Adipocyte (in vitro differentiated cells): ENCODE results near the gene FES.

Source experiments
- DNase-seq: peaks from one replicate; pipeline ENCODE4 v3.0.0-alpha.2; 2015; ENCODE audit warnings: low read depth
- H3K27me3 ChIP-seq: replicated peaks from 2 replicates; pipeline ENCODE4 v1.7.0; 2013; ENCODE audit warnings: mild to moderate bottlenecking, low read length, moderate library complexity; ENCODE audit not compliant: control insufficient read depth, insufficient read depth
- H3K36me3 ChIP-seq: 2 replicates; pipeline ENCODE4 v1.7.0; 2013; ENCODE audit warnings: low read length, mild to moderate bottlenecking, moderate library complexity; ENCODE audit not compliant: control insufficient read depth, insufficient read depth, severe bottlenecking
- H3K4me1 ChIP-seq: 2 replicates; pipeline ENCODE4 v1.7.0; 2013; ENCODE audit warnings: mild to moderate bottlenecking, low read length, moderate library complexity; ENCODE audit not compliant: control insufficient read depth, insufficient read depth
- H3K4me3 ChIP-seq: 2 replicates; pipeline ENCODE4 v1.7.0; 2013; ENCODE audit warnings: mild to moderate bottlenecking, low read length, moderate library complexity
- H3K9ac ChIP-seq: 2 replicates; pipeline ENCODE4 v1.7.0; 2013; ENCODE audit warnings: mild to moderate bottlenecking, low read length, moderate library complexity
- H3K9me3 ChIP-seq: 2 replicates; pipeline ENCODE4 v1.7.0; 2013; ENCODE audit warnings: mild to moderate bottlenecking, low read length, moderate library complexity; ENCODE audit not compliant: control insufficient read depth

Gene FES

GRCh38 chr15:90885432-90886290 lies 1.4 kb downstream of the FES start:
- no peaks in the 10 kb centered on the region for H3K9me3 ChIP-seq
- peak; percentile 83 for DNase-seq
- H3K36me3 ChIP-seq = peaks cover 22% of the 10 kb centered on the region
- no peaks in the 10 kb centered on the region for H3K27me3 ChIP-seq
- H3K4me1 ChIP-seq = peaks cover 30% of the 10 kb centered on the region
- no peak overlapping the region for H3K4me3 ChIP-seq
- H3K9ac ChIP-seq = peak overlapping the region; percentile 90

- H3K4me1 ChIP-seq = peaks cover 30% of the 10 kb centered on the region
- no peak for DNase-seq
- H3K27me3 ChIP-seq = no peaks in the 10 kb centered on the region
- peak overlapping the region; percentile 90 for H3K9ac ChIP-seq
- no peaks in the 10 kb centered on the region for H3K9me3 ChIP-seq
- no peak overlapping the region for H3K4me3 ChIP-seq
- H3K36me3 ChIP-seq = peaks cover 16% of the 10 kb centered on the region
Measured at GRCh38 chr15:90886291-90886614, 1.9 kb downstream of the FES start.

- peaks cover 30% of the 10 kb centered on the region for H3K4me1 ChIP-seq
- no peaks in the 10 kb centered on the region for H3K9me3 ChIP-seq
- H3K9ac ChIP-seq = no peak overlapping the region
- peaks cover 14% of the 10 kb centered on the region for H3K36me3 ChIP-seq
- H3K27me3 ChIP-seq = no peaks in the 10 kb centered on the region
- DNase-seq = no peak
- H3K4me3 ChIP-seq = no peak overlapping the region
Measured at GRCh38 chr15:90887037-90887481, 2.8 kb downstream of the FES start.

GRCh38 chr15:90889313-90889730 lies 5.0 kb downstream of the FES start:
- Histone ChIP-seq H3K27me3 (no peaks in the 10 kb centered on the region), H3K36me3 (peaks cover 28% of the 10 kb centered on the region), H3K9me3 (no peaks in the 10 kb centered on the region), H3K4me1 (peaks cover 19% of the 10 kb centered on the region), H3K9ac (no peak overlapping the region), H3K4me3 (no peak overlapping the region)
- no peak for DNase-seq

- no peak overlapping the region for H3K9ac ChIP-seq
- H3K4me1 ChIP-seq = peaks cover 15% of the 10 kb centered on the region
- peaks cover 28% of the 10 kb centered on the region for H3K36me3 ChIP-seq
- H3K4me3 ChIP-seq = no peak overlapping the region
- no peaks in the 10 kb centered on the region for H3K27me3 ChIP-seq
- no peaks in the 10 kb centered on the region for H3K9me3 ChIP-seq
- DNase-seq = no peak
Measured at GRCh38 chr15:90889736-90890456, 5.6 kb downstream of the FES start.

- H3K4me3 ChIP-seq = no peak overlapping the region
- H3K27me3 ChIP-seq = no peaks in the 10 kb centered on the region
- H3K4me1 ChIP-seq = peaks cover 5% of the 10 kb centered on the region
- peaks cover 28% of the 10 kb centered on the region for H3K36me3 ChIP-seq
- DNase-seq = no peak
- H3K9me3 ChIP-seq = no peaks in the 10 kb centered on the region
- H3K9ac ChIP-seq = no peak overlapping the region
Measured at GRCh38 chr15:90890839-90891238, 6.5 kb downstream of the FES start.

GRCh38 chr15:90891346-90891949 lies 7.1 kb downstream of the FES start:
- no peaks in the 10 kb centered on the region for H3K4me1 ChIP-seq
- H3K4me3 ChIP-seq = no peak overlapping the region
- no peak overlapping the region for H3K9ac ChIP-seq
- DNase-seq = no peak
- no peaks in the 10 kb centered on the region for H3K9me3 ChIP-seq
- peaks cover 28% of the 10 kb centered on the region for H3K36me3 ChIP-seq
- H3K27me3 ChIP-seq = no peaks in the 10 kb centered on the region

GRCh38 chr15:90892023-90892422 lies 7.7 kb downstream of the FES start:
- Histone ChIP-seq H3K36me3 (peaks cover 28% of the 10 kb centered on the region), H3K4me3 (no peak overlapping the region), H3K4me1 (no peaks in the 10 kb centered on the region), H3K9ac (no peak overlapping the region), H3K9me3 (no peaks in the 10 kb centered on the region), H3K27me3 (no peaks in the 10 kb centered on the region)
- DNase-seq = no peak

- Histone ChIP-seq H3K27me3 (no peaks in the 10 kb centered on the region), H3K4me3 (no peak overlapping the region), H3K36me3 (peaks cover 28% of the 10 kb centered on the region), H3K4me1 (no peaks in the 10 kb centered on the region), H3K9me3 (no peaks in the 10 kb centered on the region), H3K9ac (no peak overlapping the region)
- no peak for DNase-seq
Measured at GRCh38 chr15:90892498-90893174, 8.3 kb downstream of the FES start.

GRCh38 chr15:90893175-90894090 lies 9.1 kb downstream of the FES start:
- H3K4me3 ChIP-seq = no peak overlapping the region
- H3K36me3 ChIP-seq = peaks cover 28% of the 10 kb centered on the region
- no peaks in the 10 kb centered on the region for H3K9me3 ChIP-seq
- H3K9ac ChIP-seq = no peak overlapping the region
- H3K4me1 ChIP-seq = no peaks in the 10 kb centered on the region
- no peak for DNase-seq
- H3K27me3 ChIP-seq = no peaks in the 10 kb centered on the region
